Measurements from ENCODE around the gene ASPHD2. TPM values are rescaled to one million over a fixed set of nuclear protein-coding genes. Genes with fewer than 3 reads are reported as not detected.

The ASPHD2 gene
- total and polyA plus RNA-seq, 2 of the 13 experiments (the other 11 are each of a cell fraction or from before 2014, with no cell fraction given) = 0.04 TPM

- TF ChIP-seq ZNF281 (CRISPR knock-in tag; IDR thresholded peaks at IDR 0.05; ENCODE audit: borderline replicate concordance) = no peak
- no peak for TF ChIP-seq ZC3H4 (CRISPR knock-in tag; IDR thresholded peaks at IDR 0.05; ENCODE audit: borderline replicate concordance)
These were observed 18.7 kb upstream of the ASPHD2 start (continued) for GRCh38 chr22:26410386-26410785.

DNA sequence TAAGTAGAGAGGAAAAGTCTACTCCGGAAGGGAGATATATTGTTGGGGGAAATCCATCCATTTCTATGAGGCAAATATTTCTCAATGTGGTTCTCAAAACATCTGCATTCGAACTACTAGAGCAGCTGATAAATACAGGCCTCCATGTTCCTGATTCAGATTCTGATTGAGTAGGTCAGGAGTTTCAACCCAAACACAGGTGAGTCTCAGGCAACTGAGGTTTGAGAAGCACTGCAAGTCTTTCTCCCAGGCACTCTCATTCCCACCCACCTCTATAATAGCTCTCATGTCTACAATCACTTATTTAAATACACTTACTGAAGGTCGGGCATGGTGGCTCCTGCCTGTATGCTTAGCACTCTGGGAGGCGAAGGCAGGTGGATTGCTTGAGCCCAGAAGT, 14.7 kb upstream of the ASPHD2 start:
- Histone ChIP-seq H3K4me2 (ENCODE audit: low read depth, low read length) (no peak overlapping the region), H3K27ac (ENCODE audit: extremely low read length, insufficient read depth, low read length) (no peak overlapping the region), H3K9ac (ENCODE audit: insufficient read depth, low read depth, low read length) (no peak overlapping the region), H4K20me1 (ENCODE audit: insufficient read depth, low read length) (no peaks in the 10 kb centered on the region), H3K36me3 (replicated peaks in 1 of 2; ENCODE audit: control insufficient read depth in 1 of 2, insufficient read depth in 2 of 2, low read length in 2 of 2) (no peaks in the 10 kb centered on the region), H3K9me3 (ENCODE audit: low read length) (no peaks in the 10 kb centered on the region), H3K4me1 (ENCODE audit: insufficient read depth, low read length) (no peaks in the 10 kb centered on the region), H3K79me2 (ENCODE audit: insufficient read depth, low read length) (no peaks in the 10 kb centered on the region), H2AFZ (ENCODE audit: low read length) (no peak overlapping the region), H3K27me3 (ENCODE audit: control insufficient read depth in 1 of 2, insufficient read depth in 2 of 2, low read length in 2 of 2) (peaks cover 2 to 31% of the 10 kb centered on the region in 2 experiments; a peak in 2 of 5 replicates), H3K4me3 (replicated peaks in 1 of 3; ENCODE audit: insufficient read depth in 1 of 3, low read depth in 2 of 3, low read length in 3 of 3) (no peak overlapping the region)
- no peak for TF ChIP-seq ZNF18 (CRISPR knock-in tag; IDR thresholded peaks at IDR 0.05; ENCODE audit: insufficient replicate concordance)
- no peak for TF ChIP-seq ZNF503 (CRISPR knock-in tag; IDR thresholded peaks at IDR 0.05)
- TF ChIP-seq ZNF143 (CRISPR knock-in tag; IDR thresholded peaks at IDR 0.05) = no peak
- no peak for TF ChIP-seq PHF8 (CRISPR knock-in tag; IDR thresholded peaks at IDR 0.05)
- no peak for TF ChIP-seq EHMT2 (IDR thresholded peaks at IDR 0.05; ENCODE audit: borderline replicate concordance, low read depth, low read length)
- no peak for TF ChIP-seq NPAS2 (CRISPR knock-in tag; IDR thresholded peaks at IDR 0.05; ENCODE audit: borderline replicate concordance)
- TF ChIP-seq ZSCAN29 (CRISPR knock-in tag; conservative IDR thresholded peaks at IDR 0.05) = no peak
- TF ChIP-seq U2AF1 (optimal IDR thresholded peaks at IDR 0.05; ENCODE audit: low read depth, low read length) = no peak
- TF ChIP-seq MIER3 (CRISPR knock-in tag; IDR thresholded peaks at IDR 0.05; ENCODE audit: borderline replicate concordance) = no peak
- TF ChIP-seq ZNF512 (CRISPR knock-in tag; IDR thresholded peaks at IDR 0.05) = no peak
- intact Hi-C loops (cut with micrococcal nuclease; ENCODE audit: unreplicated experiment) (no loop called here), in situ Hi-C loops (cut with HindIII; ENCODE audit: extremely low pct_ligation_motif_present, low pct_unique_long_range_greater_than_20kb) (no loop called here)
- DNase-seq (ENCODE audit: low spot score) (no peak), FAIRE-seq (no peak), ATAC-seq (no peak)
- ChIA-PET POLR2A (no interaction called here), CTCF (ENCODE audit: low intra/inter-chr PET ratio, low total read pairs) (no interaction called here)
- no TSS peak for BruUV-seq (replicated peaks)
- 43% methylated on average over 4 of the region's 4 CpGs for WGBS (ENCODE audit: low lambda C conversion rate)

Measured in HepG2 (cell line).